H1 (cell line): Measurements from ENCODE around the gene FOXL2NB. TPM values are rescaled to one million over a fixed set of nuclear protein-coding genes. Genes with fewer than 3 reads are reported as not detected.

ENCODE experiments used
- RFX5 ChIP-seq: IDR thresholded peaks from 2 replicates; pipeline ENCODE4 v1.6.1; 2011; ENCODE audit warnings: low read depth, low read length, improper control_type of control experiment, borderline replicate concordance
- SUZ12 ChIP-seq: fragments of 200-600 bp; sonication (generic); IDR thresholded peaks from 2 replicates; pipeline ENCODE4 v1.6.1; 2012; ENCODE audit warnings: mild to moderate bottlenecking, inconsistent platforms, low read length, moderate library complexity, mixed read lengths
- polyA plus RNA-seq, 7 experiments: library from polyadenylated mRNA; depleted of rRNA in 3 of 7; stranded (reverse) in 5 of 7; unstranded in 2 of 7; fragments of >200 nt in 5 of 7; fragments of 200-250 nt in 2 of 7; gene quantifications; 1 replicate in 5 of 7; 2 replicates in 1 of 7; 4 replicates in 1 of 7; pipeline versions ENCODE4 v1.2.1 to v1.2.3, GENCODE V29; 2011 to 2013; ENCODE audit warnings: missing spikeins in 2 of 7, mixed read lengths in 2 of 7
- total RNA-seq: library from RNA; stranded (reverse); fragmentation: NEBNext Ultra II Directional; extraction: Animal tissue kit (Norgen Biotek cat#: 25700); gene quantifications from 2 replicates; pipeline ENCODE4 v1.2.1, GENCODE V29; 2021

FOXL2NB gene
- total and polyA plus RNA-seq, 2 of the 8 experiments (the other 6 are each of a cell fraction or from before 2014, with no cell fraction given), result 5.4 to 7.3 TPM

DNA sequence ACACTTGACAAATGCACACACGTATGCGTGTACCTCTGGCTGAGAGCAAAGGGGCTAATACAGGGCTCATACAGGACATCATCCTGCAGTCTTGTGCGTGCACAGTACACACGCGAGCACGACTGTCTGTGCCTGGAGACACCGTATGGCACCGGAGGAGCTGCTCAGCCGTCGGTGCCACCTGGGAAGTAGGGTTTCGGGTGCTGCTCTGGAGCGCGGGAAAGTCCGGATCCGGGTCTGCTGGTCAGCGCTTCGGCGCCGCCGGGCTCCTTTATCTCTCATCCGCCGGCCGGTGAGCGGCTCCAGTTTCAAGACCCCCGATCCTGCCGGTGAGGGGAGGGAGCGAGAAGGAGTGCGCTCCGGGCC is 9.3 kb upstream of the FOXL2NB start (continued):
- TF ChIP-seq RFX5 (no peak), SUZ12 (peak; percentile 72; the same call in 1 of the 2 replicates)
- TF ChIP-seq, all 59 proteins: peak for 5
